H1 (cell line): ENCODE results near the gene GRAMD4. TPM values are rescaled to one million over a fixed set of nuclear protein-coding genes. Genes with fewer than 3 reads are reported as not detected.

ENCODE experiments used
- EGR1 ChIP-seq: IDR thresholded peaks from 2 replicates; pipeline ENCODE4 v1.6.1; 2011; ENCODE audit warnings: low read depth, low read length, borderline replicate concordance
- GABPA ChIP-seq: IDR thresholded peaks from 2 replicates; pipeline ENCODE4 v1.6.1; 2011; ENCODE audit warnings: mild to moderate bottlenecking, low read length, moderate library complexity, borderline replicate concordance; ENCODE audit not compliant: insufficient read depth
- GTF2F1 ChIP-seq: IDR thresholded peaks from 2 replicates; pipeline ENCODE4 v1.6.1; 2012; ENCODE audit warnings: low read depth, low read length, improper control_type of control experiment, borderline replicate concordance
- KDM1A ChIP-seq: fragments of 200-600, 300-600 bp; sonication (generic); IDR thresholded peaks from 2 replicates; pipeline ENCODE4 v1.7.1; 2016; ENCODE audit warnings: mild to moderate bottlenecking, low read length, borderline replicate concordance
- NRF1 ChIP-seq: IDR thresholded peaks from 2 replicates; pipeline ENCODE4 v1.6.1; 2011; ENCODE audit warnings: mild to moderate bottlenecking, low read depth, low read length, improper control_type of control experiment
- PHF8 ChIP-seq: fragments of 200-600 bp; sonication (generic); conservative IDR thresholded peaks from 2 replicates; pipeline ENCODE4 v1.7.1; 2012; ENCODE audit warnings: low read depth, mild to moderate bottlenecking, inconsistent platforms, low read length, moderate library complexity
- RAD21 ChIP-seq, 2 experiments: IDR thresholded peaks in 1 of 2; conservative IDR thresholded peaks in 1 of 2; 2 replicates each; pipeline ENCODE4 v1.6.1; 2011; ENCODE audit warnings: low read depth in 2 of 2, low read length in 2 of 2, improper control_type of control experiment in 1 of 2, inconsistent platforms in 1 of 2, mild to moderate bottlenecking in 1 of 2, moderate library complexity in 1 of 2
- RBBP5 ChIP-seq: IDR thresholded peaks from 2 replicates; pipeline ENCODE4 v1.7.1; 2012; ENCODE audit warnings: low read depth, mild to moderate bottlenecking, inconsistent platforms, low read length, moderate library complexity, borderline replicate concordance
- polyA plus RNA-seq, 7 experiments: library from polyadenylated mRNA; depleted of rRNA in 3 of 7; stranded (reverse) in 5 of 7; unstranded in 2 of 7; fragments of >200 nt in 5 of 7; fragments of 200-250 nt in 2 of 7; gene quantifications; 1 replicate in 5 of 7; 2 replicates in 1 of 7; 4 replicates in 1 of 7; pipeline versions ENCODE4 v1.2.1 to v1.2.3, GENCODE V29; 2011 to 2013; ENCODE audit warnings: missing spikeins in 2 of 7, mixed read lengths in 2 of 7
- total RNA-seq: library from RNA; stranded (reverse); fragmentation: NEBNext Ultra II Directional; extraction: Animal tissue kit (Norgen Biotek cat#: 25700); gene quantifications from 2 replicates; pipeline ENCODE4 v1.2.1, GENCODE V29; 2021
- TF ChIP-seq, protein P1 (sequence below): IDR thresholded peaks from 2 replicates; pipeline ENCODE4 v1.6.1; 2011; ENCODE audit warnings: low read length, improper control_type of control experiment

GRAMD4 gene
- total and polyA plus RNA-seq, 2 of the 8 experiments (the other 6 are each of a cell fraction or from before 2014, with no cell fraction given), result 7.9 to 25.6 TPM

DNA sequence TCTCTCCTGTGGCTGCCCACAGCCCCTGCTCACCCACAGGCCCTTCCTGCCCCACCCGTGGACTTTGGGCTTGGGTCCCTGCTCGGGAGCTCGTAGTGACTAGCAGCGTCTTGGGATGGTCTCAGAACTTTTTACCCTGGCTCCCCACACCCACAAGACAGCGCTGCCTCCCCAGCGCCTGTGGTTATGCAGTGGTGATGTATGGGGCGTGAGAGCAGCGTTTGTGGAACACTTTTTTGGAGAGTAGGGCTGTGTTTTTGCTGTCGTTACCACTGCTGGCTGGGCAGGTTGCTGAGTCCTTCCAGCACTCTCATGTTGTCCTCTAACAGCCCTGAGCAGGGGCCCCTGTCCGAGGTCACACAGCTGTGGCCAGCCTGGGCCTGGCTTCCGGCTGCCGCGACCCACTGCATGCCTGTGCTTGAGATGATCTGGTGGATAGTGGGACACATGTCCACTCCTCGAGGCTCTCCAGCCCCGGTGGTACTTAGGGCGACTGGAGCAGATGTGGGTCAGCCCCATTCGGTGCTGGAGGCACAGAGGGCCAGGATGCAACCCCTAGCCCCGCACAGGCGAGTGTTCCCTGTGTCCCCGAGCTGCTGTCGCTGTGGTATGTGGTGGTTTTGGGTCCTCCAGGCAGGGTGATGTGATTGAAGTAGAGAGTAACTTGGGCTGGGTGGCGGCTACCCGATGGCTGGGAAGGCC is 7.1 kb upstream of the GRAMD4 start (continued):
- TF ChIP-seq GABPA, result no peak
- no peak for TF ChIP-seq RBBP5
- TF ChIP-seq KDM1A, result no peak
- TF ChIP-seq GTF2F1, result no peak
- TF ChIP-seq PHF8, result no peak
- no peak for TF ChIP-seq EGR1
- no peak for TF ChIP-seq RAD21 (IDR thresholded peaks at IDR 0.05 in 1 of 2, conservative IDR thresholded peaks at IDR 0.05 in 1 of 2; ENCODE audit: low read depth in 2 of 2, low read length in 2 of 2)
- no peak for TF ChIP-seq NRF1
- TF ChIP-seq, protein P1, sequence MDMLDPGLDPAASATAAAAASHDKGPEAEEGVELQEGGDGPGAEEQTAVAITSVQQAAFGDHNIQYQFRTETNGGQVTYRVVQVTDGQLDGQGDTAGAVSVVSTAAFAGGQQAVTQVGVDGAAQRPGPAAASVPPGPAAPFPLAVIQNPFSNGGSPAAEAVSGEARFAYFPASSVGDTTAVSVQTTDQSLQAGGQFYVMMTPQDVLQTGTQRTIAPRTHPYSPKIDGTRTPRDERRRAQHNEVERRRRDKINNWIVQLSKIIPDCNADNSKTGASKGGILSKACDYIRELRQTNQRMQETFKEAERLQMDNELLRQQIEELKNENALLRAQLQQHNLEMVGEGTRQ, result no peak
